ENCODE results near the gene MTA1.

Gene MTA1

DNA sequence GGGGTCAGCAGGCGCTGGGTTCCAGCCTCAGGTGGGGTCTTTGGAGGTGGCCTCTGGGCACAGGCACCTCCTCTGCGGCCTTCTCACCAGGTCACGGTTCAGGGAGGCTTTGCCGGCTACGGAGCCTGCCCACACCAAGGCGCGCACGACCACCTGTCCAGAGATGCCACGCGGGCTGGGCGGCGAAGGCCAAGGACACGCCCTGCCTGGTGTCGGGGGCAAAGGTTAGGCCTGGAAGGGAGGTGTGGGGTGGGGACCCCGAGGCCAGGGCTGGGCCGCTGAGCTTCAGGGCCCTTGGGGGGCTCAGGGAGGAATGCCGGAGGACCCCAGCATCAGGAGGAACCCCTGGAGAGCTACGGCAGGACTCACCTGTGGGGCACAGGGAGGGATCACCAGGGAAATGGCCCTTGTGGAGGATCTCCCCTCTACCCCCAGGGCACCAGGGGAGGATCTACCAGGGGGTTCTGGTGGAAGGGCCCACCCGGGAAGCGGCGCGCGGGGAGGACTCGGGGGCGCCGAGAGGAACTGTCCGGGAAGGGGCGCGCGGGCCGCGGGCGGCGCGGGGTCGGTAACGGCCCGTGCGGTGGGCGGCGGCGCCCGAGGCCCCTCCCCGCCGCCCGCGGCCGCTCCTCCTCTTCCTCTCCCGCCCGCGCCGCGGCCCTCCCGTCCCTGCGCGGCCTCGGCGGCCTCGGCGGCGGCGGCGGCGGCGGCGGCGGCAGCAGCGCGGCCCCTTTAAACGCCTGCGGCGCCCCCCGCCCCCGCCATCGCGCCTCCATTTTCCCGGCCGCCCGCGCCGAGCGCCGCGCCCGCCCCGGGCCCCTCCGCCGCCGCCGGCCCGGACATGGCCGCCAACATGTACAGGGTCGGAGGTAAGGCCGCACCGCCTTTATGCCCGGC, at the start of gene MTA1:
TSS of gene MTA1 (plus strand) at position 633 of the 897 bp plus-strand sequence. CDS start at position 842, 209 bp downstream.
- no peak for DNase-seq

DNA sequence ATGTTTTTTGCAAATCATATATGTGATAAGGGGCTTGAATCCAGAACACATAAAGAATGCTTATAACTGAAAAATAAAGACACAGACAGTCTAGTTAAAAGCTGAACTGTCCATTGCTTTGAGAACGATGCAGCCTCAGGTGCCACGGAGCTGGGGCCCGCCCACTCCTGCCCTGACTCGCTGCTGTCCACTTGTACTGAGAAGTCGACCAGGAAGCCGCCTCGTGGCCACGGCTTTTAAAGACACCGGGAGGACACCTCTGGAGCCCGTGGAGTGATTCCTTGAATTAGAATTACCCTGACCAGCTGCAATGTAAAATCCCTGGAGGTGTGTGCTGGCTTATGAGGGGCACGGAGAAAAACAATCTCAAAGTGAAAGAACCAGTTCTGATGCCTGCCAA, 45.2 kb upstream of the MTA1 start:
- DNase-seq: no peak

DNA sequence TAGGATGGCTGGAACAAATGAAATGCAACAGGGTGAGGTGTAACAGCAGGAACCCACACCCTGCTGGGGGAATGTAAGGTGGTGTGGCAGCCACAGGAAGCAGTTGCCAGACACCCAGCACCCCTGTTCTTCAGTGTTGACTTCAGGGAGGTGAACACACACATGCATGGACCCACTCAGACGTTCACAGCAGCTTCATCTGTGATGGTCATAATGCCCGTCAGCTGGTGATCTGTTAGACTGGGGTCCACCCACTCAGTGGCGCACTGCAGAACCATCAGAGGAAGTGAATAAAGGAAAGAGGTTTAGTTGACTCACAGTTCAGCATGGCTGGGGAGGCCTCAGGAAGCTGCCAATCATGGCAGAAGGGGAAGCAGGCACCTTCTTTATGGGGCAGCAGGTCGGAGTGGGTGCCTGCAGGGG, 44.0 kb upstream of the MTA1 start:
- DNase-seq: no peak

DNA sequence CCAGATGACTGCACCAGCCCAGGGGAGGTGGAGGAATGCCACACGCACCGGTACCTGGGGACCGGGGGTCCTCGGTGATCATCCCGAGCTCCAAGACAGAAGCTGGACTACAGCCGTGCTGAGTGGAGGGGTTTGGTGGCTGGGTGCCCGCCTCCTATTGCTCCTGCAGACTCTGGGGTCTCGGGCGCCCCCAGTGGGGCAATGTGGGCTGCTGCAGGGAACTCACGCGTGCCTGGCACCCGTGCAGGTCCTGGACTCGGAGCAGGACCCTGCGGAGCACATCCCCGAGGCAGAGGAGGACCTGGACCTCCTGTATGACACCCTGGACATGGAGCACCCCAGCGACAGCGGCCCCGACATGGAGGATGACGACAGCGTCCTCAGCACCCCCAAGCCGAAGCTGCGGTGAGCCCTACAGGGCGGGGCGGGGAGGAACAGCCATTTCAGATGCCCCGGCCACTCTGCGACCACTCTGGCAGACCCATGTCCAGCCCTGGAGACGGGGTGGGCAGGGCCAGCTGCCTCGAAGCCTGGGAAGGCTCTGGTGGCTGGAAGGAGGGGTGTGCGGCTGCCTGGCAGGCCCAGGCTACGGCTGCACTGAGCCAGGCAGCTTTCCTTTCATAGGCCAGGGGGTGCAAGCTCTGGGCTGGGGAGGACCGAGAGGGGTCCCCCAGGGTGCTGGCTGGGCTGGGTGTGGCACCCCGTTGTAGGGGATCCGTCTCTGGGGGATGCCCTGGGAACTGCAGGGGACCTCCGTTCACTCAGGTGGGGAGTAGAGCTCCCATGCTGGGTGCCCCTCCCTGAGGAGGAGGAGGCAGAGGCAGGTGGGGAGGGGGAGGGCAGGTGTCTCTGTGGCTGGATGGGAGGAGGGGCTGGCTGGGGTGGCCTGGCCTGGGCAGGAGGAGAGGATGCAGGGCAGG, 42.8 kb upstream of the MTA1 start:
- DNase-seq: no peak

DNA sequence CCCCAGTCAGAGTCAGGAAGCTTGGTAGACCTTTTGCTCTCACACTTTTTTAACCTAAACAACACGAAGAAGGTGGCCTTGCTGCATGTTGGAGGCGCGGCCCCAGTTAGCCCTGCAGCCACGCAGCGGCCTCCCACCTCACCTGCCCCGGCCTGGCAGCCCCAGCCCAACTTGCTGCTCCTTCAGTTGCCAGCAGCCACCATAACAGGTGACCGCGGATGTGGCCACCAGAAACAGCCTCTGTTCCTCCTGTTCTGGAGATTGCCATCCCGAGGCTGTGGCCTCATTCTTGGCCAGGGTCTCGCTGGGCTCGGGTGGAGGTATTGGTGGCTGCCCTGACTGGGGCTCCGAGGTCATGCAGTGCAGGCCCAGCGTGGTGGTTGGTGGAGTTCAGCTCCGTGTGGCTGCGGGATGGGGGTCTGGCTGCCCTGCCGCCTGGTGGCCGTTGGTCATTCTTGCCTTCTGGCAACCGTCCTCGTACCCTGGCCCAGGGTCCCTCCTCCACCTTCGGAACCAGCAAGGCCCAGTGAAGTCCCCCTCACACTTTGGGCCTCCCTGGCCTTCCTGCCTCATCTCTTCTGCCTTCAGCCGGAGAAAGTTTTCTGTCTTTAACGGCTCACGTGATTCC, 42.0 kb upstream of the MTA1 start:
- DNase-seq: no peak

DNA sequence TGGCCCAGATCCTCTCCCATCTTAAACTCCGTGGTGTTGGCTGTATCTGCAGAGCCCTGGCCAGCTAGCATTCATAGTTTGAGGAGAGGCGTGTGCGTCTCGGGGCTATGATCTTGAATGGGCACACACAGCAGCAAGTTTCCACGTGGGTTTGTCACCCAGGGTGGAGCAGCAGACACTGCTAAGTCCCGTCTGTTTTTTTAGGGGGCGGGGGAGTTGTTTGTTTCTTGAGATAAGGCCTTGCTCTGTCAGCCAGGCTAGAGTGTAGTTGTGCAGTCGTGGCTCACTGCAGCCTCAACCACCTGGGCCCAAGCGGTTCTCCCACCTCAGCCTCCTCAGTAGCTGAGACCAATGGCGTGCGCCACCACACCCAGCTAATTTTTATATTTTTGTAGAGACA, 41.4 kb upstream of the MTA1 start:
- DNase-seq: no peak

DNA sequence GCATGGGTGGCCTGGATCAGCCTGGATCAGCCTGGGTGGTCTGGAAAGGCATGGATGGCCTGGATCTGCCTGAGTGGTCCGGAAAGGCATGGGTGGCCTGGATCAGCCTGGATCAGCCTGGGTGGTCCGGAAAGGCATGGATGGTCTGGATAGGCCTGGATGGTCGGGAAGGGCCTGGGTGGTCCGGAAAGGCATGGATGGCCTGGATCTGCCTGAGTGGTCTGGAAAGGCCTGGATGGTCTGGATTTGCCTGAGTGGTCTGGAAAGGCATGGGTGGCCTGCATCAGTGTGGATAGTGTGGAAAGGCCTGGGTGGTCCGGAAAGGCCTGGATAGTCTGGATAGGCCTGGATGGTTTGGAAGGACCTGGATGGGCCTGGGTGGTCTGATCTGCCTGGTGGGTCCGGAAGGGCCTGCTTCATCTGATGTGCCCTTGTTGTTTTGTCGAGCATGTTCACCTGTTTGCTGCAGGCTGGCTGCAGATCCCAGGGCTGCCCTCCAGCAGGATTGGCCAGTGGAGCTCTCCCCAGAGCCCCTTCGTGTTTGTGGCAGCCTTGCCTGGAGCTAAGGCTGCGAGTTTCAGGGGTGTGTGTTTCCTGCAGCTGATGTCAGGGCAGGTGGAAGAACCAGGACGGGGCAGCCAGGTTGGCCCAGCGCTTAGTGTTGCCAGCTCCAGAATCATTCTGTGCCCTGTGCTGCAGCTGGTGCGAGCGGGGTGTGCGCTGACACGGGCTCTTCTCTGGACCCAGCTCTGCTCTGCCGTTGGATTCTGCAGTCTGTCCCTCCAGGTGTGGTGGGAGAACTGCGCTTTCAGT, 40.5 kb upstream of the MTA1 start:
- DNase-seq: no peak

DNA sequence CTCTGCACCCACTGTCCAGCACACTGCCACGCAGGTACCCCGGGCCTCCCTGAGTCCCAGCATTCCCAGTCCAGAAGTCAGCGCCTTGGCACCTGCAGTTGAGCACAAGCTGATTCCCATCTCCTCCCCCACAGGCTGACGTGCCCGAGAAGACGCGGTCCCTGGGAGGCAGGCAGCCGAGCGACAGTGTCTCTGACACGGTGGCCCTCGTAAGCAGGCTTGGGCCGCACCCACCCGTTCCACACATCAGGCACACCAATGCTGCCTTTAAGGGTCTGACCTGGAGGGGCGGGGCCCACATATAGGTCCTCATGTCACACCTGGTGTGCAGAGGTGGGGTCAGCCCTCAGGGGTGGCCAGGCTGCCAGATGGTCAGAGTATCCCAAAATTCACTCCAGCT, 39.7 kb upstream of the MTA1 start:
- no peak for DNase-seq

DNA sequence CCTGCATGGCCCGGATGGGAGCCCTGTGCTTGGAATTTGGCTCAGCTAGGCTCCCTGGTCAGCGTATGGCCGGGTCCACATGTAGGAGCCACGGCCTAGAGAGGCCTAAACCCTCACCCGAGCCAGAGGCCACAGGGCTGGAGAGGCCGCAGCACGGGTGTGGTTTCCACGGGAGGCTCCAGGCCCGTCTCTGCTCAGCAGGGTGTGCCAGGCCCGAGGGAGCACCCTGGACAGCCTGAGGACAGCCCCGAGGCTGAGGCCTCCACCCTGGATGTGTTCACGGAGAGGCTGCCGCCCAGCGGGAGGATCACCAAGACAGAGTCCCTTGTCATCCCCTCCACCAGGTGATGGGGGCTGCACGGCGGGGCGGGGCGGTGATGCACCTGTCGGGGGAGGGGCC, 38.9 kb upstream of the MTA1 start:
- no peak for DNase-seq

DNA sequence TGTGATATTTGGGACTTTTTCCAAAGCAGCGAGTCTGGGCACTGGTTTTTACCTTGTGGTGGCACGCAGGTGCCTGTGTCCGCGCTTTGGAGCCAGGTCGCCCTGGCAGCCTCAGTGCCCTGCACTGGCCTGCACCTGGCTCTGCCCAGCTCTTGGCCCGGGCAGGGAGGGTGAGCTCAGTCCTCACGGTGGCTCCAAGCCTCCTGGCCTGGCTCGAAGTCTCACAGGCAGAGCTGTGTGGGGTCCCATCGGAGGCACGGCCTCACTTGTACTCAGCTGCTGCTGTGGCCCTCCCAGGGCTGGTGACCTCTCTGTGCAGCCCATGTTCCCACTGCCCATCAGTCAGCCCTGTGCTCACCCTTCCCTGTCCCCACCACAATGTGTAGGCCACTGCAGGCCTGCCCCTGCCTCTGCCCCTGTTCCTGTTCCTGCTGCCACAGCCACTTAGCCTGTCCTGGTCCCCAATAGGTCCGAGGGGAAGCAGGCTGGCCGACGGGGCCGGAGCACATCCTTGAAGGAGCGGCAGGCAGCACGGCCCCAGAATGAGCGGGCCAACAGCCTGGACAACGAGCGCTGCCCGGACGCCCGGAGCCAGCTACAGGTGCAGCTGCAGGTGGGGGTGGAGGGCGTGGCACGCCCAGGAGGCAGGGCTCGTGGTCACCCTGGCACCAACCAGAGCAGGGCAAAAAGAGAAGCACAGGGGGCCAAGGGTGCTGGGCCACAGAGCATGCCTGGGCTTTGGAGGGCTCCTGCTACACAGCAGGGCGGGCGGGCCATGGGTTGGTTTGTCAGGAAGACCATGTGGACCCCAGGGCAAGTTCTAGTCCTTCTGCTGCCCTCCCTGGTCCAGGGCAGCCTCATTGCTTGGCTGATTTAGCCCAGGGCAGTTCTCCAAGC, 37.9 kb upstream of the MTA1 start:
- no peak for DNase-seq

DNA sequence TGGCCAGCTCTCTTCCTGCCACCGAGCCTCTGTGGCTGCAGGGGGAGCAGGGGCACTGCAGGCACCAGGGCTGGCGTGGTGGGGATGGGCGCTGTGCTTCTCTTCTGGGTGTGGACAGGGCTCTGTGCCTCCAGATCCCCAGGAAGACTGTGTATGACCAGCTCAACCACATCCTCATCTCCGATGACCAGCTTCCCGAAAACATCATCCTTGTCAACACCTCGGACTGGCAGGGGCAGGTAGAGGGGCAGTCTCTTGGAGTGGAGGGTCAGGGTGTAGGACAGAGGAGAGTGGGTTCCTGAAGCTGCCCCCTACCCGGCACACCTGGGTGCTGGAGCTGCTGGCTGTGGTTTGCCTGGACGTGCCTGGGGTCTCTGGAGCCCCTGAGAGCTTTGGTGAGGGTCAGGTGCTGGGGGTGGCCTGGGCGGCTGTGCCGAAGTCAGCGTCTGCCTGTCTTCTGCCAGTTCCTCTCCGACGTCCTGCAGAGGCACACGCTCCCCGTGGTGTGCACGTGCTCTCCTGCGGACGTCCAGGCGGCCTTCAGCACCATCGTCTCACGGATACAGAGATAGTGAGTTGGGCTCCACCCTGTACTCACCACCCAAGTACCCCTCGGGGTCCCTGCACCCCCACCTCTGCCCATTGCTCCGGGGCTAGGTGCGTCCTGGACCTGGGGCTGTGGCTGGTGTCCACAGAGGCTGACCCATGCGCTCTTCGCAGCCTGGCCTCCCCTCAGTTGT, 37.1 kb upstream of the MTA1 start:
- no peak for DNase-seq

DNA sequence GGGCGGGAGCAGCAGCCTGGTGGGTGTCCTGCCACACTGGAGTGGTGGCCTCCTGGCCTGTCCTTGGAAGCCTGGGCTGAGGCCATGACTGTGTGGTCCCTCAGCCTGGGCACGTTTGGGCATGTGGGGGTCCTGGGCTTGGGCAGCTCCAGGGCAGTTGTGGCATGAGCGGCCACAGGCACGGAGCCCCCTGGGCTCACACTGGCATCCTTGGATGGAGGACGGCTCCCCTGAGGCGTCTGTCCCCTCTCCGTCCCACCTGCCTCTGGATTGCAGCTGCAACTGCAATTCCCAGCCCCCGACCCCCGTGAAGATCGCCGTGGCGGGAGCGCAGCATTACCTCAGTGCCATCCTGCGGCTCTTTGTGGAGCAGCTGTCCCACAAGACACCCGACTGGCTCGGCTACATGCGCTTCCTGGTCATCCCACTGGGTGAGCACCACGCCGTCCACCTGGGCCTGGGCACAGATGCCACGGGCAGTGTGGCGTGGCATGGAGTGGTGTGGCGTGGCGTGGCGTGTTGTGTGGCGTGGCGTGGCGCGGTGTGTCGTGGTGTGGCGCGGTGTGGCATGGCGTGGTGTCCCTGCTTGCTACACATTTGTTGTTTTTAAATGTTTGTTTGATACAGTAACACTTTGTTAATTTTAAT, 36.4 kb upstream of the MTA1 start:
- DNase-seq: peak; percentile 15

DNA sequence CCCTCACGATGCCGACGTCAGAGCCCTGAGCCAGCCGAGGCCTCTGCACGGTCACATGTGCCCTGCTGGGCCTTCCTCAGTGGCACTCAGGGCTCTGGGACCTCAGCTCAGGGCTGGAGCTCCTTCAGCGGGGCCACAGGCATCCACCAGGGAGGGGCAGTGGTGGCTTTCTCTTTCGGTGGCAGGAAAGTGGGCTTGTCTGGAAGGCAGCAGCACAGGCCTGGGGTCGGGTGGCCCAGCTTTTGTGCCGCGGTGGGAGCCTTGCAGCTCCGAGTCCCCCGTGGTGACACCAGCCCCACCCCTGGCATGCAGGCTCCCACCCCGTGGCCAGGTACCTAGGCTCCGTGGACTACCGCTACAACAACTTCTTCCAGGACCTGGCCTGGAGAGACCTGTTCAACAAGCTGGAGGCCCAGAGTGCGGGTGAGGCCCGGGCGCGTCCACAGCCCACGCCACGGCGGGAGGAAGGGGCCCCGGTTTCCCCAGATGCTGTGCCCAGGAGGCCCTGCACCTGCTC, 35.5 kb upstream of the MTA1 start:
- DNase-seq: peak; percentile 20

DNA sequence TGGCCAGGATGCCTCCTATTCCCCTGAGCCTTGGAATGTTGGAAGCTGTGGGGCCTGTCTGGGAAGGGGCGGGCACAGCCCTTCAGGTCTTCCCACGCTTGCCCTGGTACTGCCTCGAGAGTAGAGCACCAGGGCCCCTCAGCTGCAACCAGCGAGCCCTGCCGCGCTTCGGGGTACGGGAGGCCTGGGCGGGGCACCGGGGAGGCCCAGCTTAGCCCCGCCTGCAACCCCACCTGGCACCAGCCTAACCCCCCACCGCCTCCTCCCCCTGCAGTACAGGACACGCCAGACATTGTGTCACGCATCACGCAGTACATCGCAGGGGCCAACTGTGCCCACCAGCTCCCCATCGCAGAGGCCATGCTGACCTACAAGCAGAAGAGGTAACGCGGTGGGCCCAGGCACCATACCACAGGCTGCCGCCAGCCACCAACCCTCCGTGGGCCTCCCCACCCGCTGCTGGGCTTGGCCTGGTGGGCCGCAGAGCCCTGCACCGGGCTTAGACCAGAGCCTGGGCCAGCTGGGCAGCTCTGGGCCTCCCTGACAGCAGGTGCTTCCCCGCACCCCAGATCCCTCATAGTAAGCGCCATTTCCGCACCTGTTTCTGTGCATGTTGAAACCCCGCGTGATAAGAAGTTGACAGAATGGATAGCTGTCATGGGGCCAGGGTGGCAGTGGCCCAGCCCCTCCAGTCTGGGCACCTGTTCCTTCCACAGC, 34.9 kb upstream of the MTA1 start:
- DNase-seq: peak; percentile 21

DNA sequence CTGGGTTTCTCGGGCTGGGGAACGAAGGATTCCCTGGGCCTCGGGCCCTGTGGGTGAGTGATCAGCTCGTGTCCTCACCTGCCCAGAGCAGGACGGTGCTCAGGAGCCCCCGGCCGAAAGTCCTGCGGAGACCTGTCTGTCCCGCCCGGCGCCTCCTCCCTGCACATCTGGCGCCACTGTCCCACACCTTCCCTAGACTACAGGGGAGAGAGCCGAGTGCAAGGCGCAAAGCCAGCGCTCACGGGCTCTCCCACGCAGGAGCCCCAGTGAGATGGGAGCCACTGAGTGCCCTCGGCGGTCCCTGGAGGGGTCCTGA, 34.3 kb upstream of the MTA1 start:
- DNase-seq: no peak

DNA sequence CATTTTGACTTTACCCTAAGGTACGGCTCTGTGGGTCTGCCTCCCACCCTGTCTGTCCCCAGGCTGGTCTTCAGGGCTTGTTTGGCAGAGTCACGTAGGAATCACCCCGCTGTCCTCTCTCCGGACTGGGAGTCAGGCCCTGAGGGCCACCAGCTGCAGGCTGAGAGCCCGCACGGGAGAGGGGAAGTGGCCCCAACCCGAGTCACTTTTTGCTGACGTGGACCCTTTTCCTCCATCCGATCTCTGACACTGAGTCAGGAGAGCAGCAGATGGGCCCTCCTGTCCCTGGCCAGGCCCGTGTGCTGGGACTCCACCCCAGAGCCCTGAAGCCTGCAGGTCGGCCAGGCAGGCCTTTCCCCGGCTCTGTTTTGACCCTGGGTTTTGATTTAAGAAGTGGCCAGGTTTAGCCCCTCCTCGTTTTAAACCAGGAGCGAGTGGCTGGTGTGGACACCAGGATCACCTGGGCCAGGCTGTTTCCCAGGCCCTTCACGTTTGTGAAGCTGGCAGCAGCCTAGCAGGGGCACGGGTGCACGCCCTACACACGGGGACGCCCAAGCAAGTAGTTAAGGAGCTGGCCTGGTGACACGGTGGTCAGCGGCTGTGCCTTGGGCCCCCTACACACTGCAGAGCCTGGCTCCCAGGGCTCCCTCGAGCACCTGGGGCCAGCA, 33.8 kb upstream of the MTA1 start:
- peak; percentile 19 for DNase-seq

DNA sequence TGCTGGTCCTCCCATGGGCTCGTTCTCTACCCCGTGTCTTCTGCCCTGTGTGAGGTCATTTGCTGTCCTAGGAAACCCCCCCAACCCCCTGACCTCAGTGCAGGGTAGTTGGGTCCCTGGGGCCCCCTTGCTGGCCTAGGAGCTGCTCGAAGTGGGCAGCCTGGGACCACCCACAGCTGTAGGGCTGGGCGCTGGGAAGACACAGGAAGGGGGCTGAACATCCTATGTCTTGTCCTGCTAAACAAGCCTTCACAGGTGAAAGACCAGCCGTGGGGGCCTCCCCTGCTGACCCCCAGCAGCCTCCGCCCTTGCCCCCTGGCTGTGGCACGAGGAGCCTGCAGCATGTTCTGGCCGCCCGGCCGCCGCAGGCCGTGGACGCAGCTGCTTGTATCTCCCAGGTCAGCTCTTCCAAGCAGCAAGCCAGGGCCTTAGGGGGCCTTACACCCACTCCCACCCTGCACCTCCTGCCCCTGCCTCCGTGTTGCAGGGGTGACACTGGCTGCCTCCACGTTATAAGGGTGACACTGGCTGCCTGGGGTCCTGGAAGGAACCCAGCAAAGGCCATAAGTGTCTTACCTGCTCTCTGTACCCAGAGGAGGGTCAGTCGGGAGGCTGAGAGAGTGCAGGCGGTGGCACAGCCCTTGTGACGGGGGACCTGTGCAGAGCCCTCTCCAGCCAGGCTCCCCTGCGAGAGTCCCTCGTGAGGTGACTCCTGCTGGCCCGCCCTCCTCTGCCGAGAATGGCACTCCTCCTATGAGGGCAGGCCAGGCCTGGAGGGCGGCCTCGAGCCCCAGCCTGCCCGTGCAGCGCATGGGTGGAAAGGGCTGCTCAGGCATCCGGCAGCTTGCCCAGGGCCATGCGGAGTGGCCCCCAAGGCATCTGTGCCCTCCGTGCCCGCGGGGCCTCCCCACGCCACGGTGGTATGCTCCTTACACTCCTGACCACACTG, 32.8 kb upstream of the MTA1 start:
- peak; percentile 18 for DNase-seq

Measured in femur (tissue), 1 donor.